ENCODE data around the gene LYPD6.
"Not testable (repeated sequence)": the region's sequence is repeated elsewhere in the genome, so short reads cannot be mapped to it uniquely, and the experiment has no call there.

Gene LYPD6, protein sequence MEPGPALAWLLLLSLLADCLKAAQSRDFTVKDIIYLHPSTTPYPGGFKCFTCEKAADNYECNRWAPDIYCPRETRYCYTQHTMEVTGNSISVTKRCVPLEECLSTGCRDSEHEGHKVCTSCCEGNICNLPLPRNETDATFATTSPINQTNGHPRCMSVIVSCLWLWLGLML

DNA sequence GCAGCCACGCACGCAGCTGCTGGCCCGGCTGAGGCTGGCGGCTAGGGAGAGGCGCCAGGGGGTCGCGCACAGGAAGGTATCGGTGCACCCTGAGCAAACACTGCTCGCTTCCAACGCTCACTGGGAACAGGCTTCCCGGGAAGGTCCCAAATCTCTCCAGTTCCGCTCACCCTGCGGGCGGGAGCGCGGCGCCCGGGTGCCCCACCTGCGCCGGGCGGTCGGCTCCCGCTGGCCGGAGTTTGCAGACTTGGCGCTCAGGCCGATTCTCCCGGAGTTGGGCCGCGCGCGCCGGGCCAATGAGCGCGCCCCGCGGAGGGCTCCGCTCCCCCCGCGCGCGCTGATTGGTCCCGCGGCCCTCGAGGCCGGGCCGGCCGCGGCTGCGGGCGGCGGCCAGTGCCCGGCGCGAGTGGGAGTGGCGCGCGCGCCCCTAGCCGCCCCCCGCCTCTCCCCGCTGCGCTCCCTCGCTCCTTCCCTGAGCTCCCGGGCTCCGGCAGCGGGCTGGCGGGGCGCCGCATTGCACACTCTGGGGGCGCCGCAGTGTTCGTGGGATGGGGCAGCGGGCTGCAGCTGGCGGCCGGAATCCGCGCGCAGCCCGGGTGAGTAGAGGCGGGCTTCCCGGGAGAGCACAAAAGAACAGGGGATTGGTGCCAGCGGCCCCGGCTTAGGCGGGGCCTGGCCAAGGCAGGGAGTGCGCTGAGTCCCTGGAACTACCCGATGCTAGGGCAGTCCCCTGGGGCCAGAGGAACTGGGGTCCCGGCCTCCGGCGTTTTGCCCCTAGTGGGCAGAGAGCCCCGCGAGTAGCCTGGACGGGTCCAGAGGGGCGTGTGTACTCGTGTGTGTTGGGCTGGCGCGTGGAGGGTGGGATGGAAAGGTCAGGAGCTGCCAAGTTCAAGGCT lies at the start of gene LYPD6:
TSS of gene LYPD6 (plus strand) at position 461 of the 896 bp plus-strand sequence. CDS start 107,122 bp downstream, outside the sequence.
- no peak for DNase-seq

DNA sequence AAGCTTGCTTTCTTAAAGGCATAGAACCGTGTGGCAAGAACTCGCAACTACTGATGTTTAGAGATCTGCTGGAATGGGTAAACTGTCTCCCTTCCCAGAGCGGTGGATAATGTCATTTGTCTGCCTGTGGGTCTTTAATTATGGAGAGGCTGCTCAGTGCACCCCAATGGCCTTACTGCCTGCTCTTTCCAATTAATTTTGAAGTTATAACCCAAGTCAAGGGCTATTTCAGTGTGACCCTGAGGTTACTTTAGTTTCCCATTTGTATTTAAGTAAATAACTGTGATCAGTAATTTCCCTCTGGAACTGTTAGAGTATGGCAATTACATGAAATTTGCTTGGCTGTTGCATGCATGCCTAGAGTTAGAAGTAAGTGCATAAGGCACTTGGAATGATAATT lies 48.9 kb upstream of the LYPD6 start:
- DNase-seq: no peak

DNA sequence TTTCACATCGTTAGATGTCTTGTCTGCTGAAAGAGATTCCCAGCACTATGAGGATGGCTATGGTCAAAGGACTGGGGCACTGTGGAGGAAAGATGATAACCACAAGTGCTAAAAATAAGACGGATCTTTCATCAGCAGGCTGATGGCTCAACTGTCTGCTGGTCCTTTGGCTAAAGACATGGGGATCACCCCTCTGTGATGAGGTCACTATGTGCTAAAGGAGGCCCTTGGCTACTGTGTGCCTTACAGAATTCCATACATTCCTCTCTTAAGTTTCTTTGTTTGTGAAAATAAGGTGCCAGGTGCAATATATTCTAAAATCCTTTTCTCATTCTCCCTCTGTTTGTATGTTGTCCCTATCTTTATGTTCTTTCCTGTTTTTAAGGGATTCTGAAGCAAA lies 39.7 kb upstream of the LYPD6 start:
- DNase-seq: no peak

DNA sequence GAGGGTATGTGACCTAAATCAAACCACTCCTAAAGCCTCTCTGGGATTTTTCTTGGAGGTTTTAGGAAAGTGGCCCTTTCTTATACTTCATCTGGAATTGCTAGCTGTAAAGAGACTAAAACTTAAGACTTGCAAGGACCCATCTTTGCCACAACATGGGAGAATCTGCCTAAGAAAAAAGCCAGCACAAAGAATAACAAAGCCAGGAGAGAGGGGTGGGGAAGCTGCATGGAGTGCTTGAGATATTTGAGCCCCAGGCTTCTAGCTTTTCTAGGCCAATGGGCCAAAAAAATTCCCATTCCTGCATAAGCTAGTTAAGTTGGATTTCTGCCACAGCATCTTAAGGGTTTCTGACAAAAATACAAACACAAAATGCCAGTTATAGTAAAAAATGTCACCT lies 38.5 kb upstream of the LYPD6 start:
- no peak for DNase-seq

DNA sequence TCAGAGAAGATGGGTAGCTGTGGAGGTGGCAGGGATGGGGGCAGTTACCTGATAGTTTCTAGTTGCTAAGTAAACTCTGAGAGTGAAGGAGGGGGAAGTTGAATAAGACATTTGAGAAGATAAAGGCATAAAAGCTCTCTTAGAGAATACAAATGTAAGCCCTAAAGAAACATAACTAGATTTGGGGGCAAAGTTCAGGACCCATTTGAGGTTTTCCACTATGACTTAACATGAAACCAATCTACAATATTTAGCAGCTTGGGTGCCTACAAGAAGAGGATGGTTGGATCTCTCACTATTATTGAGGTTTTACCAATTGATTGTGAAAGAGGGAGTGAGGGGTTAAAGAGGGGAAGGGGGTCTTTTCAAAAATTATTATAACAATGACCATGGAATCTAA lies 34.4 kb upstream of the LYPD6 start:
- DNase-seq: no peak

DNA sequence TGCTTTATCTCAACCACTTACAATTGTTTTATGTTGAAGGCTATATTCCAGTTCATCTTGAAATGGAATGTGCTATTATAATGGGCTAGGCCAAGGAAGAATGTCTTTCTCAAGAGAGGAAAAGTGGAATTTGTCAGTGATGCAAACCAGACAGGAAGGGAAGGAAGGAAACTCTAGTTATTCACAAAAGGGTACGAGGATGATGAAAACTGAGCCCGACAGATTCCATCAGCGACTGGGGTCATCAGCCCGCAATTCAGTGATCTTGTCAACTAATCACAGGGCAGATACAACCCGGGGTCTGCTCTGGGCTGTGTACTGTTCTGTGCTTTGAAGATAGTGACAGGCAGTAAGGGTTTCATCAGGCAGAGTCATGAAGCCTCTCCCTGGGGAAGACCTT lies 23.4 kb upstream of the LYPD6 start:
- no peak for DNase-seq

DNA sequence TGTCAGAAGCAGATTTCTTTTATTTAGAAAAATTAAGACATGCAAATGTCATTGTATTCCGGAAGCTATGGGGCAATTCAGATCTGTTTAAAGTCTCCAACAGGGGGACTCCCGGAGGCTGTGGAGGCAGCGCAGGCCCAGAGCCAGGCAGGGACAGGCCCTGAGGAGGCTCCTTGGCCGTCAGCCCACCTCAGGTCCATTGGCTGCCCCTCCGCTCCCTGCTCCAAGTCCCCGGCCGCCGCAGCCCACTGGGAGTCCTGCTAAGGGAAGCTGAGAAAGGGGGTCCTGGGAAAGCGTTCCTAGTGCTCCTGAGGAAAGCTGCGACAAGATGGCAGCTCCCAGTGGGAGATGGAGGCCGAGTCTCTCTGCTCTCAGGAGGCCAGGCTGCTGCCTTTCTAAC lies 20.0 kb upstream of the LYPD6 start:
- DNase-seq: no peak

DNA sequence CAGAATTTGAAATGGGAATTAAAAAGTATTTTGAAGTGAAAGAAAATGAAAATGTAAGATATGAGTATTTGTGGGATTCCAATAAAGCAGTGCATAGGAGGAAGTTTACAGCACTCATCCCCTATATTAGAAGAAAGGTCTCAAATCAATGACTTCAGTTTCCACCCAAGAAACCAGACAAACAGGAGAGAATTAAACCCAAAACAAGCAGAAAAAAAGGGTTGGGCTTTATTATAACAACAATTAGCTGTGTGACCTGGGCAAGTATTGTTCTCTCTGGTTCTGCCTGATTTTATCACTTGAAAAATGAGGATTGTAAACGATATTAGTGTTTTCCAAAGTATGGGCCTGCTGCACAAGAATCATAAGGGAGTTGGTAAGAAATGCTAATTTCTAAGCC lies 18.3 kb upstream of the LYPD6 start:
- no peak for DNase-seq

DNA sequence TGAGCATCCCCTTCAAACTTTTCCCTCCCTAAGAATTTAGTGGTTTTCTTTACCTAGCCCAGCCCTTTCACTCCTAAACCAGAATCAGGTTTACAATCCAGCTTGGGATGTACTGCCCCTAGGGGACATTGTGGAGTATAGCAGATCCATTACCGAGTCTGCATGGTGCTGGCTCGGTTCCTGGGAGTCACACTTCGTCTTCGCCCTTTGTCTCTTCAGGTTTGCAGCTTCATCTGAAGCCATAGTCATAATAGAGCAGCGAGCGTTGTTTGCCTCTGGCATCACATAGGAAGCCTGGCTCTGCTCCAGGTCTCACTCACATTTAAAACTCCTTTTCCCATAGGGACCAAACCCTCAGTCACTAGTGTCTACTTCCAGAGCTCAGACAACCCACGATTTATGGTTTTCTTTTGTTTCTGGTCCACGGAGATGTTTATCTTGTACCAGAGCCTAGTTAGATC lies 16.8 kb upstream of the LYPD6 start:
- DNase-seq: no peak

DNA sequence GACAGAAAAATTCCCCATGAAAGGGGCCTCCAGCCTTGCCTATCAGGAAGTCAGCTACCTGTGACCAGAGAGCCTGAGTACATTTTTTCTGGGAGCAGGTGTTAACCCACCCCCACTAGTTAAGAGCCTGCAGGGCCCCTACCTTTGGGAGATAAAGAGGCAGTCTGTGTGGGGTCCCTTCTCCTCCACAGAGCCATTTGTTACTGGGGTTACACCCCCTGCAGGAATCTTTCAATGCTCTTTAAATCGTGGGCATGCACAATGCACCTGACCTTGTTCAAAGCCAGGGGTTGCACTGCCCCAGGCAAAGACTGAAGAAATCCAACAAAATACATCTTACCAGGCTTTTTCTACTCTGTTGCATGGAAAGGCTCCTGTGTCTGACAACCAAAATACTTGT lies 15.7 kb upstream of the LYPD6 start:
- DNase-seq: no peak

DNA sequence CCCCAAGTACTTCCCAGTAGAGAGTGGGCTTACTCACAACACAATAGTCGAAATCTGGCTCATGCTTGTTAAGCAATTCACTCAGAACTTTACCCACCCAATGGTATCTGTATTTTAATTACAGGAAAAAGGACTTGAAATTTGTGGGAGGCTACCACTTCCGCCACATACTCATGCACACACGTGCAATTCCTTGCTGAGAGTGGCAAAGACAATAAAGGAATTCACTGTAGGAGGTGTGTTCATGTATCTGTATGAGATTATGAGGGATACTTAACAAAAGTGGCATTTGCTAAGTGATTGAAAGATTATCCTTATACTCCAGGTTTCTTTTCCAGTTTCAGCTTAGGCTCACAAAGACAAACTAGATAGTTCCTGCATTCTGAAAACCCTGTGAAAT lies 14.9 kb upstream of the LYPD6 start:
- no peak for DNase-seq

DNA sequence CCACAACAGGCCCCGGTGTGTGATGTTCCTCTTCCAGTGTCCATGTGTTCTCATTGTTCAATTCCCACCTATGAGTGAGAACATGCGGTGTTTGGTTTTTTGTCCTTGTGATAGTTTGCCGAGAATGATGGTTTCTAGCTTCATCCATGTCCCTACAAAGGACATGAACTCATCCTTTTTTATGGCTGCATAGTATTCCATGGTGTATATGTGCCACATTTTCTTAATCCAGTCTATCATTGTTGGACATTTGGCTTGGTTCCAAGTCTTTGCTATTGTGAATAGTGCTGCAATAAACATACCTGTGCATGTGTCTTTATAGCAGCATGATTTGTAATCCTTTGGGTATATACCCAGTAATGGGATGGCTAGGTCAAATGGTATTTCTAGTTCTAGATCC lies 11.8 kb upstream of the LYPD6 start:
- DNase-seq: not testable (repeated sequence)

DNA sequence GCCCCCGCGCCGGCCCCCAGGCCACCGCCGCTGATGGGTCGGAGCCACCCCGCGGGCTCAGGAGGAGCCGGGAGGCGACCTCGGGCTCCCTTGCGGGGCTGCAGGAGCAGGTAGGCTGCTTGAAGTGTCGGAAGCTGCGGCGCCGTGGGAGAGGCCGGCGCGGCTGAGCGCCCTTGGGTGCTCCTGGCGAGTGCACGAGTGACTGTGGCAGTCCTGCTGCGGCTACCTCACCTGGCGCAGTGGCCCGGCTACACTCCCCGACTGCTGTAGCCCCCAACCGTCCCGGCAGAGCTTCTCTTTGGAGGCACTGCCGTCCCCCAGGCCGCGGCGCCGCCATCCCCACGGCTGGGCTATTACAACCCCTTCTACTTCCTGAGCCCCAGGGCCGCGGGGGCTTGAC lies 10.0 kb upstream of the LYPD6 start:
- DNase-seq: no peak

DNA sequence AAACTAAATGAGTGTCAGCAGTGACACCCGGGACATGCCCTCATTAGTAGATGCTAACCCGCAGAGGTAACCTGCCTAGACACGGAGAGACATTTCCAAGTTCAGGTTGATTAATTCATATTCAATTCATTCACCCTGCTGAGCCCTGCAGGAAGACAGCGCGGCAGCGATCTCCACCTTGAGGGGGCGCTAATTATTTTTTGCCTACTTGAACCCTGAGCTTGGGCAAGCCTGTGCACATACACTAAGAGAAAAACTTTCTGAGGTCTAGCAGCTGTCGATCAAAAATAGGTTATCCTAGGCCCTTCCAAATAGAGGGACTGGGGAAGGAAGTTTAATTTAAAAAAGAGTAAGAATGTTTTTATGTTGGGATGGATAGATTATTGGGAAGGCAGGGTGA lies 1.3 kb upstream of the LYPD6 start:
- no peak for DNase-seq

DNA sequence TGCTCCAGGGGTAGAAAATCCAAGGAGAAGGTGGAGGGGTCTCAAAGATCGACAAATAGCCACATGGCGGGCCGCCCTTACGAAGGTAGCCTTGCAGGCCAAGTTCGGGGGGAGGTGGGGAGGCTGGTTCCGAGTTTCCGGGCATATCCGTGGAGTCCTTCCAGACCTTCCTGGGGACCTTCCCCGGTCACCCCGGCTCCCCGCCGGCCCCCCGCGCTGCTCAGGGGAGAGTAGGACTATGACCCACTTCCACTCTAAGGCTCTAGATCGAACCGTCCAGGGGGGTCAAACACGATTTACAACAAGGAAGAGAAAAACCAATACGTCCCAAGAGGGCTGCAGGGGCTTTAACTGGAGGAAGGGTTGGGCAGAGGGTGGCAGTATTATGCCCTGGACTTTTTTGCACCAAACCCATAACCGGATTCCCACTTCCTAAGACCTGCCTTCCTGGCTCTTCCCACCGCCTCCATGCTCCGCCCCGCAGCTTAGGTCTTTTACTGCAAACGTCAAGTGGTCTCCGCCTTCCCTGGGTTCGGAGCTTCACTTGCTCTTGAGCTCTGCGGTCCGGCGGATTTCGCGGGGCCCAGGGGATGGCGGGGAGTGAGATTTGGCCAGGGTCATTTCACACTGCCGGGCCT lies 779 bp upstream of the LYPD6 start:
- DNase-seq: no peak

DNA sequence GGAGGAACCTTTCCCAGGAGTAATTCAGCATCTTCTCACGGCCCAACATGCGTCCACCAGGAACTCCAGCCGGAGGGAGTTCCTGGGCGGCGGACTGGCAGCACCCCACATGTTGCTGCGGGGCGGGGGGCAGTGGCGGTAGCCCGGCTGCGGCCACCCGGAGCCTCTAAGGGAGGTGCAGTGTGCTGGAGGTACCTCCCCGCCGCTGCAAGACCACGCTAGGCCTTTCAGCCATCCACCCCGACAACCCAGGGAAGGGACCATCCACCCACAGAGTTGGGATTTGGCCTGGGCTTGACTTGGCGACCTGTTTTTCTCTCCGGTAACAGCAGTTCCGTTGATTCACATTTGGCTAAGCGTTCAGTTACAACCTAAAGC lies 625 bp downstream of the LYPD6 start:
- no peak for DNase-seq

DNA sequence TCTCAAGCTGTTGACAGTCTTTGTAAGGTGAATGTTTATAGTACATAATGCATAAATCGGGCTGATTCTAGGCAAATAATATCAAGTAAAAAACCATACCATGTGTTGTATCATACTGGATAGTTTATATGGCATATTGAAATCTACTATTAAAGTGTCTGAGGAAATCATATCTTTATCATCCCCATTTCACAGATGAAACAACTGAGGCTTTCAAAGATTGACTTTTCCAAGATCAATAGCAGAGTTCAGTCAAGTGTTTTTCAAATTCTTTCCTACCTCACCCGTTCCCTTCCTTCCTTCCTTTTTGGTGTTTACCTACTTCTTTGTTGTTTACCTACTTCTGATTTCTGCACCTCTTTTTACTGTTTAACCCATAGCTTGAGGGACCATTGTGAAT lies 2.0 kb downstream of the LYPD6 start:
- no peak for DNase-seq

DNA sequence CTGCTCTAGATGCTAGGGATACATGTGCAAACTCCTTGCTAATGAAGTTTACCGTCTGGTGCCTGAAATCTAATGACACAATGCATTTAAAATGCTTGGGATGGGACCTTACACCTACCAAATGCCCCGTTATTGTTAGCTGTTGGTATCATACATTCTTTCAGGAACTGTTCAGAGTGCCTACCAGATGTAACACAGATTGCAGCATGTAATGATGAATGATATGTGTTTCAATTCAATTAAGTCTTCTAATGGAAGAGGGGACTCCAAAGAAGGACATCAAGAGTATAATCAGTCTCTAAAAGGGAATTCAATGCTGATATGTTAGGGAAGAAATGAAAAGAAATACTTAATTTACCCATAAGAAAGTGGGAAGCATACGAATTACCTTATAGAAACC lies 3.2 kb downstream of the LYPD6 start:
- DNase-seq: no peak

DNA sequence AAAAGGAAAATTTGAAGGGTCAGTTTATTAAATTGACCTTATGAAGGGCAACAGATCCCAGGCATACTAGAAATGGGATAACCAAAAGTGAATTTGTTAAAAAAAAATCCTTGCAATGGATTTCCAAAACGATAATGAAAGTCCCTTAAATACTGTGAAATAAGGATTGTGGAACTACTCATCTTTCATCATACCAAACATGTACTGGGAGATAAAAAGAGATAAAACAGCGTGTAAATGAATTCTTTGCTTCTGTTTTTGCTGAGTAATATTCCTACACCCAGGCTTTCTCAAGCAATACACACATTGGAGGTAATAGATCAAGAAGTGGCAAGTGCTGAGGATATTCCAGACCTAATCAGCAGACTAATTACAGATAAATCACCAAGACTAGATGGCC lies 3.8 kb downstream of the LYPD6 start:
- DNase-seq: no peak

DNA sequence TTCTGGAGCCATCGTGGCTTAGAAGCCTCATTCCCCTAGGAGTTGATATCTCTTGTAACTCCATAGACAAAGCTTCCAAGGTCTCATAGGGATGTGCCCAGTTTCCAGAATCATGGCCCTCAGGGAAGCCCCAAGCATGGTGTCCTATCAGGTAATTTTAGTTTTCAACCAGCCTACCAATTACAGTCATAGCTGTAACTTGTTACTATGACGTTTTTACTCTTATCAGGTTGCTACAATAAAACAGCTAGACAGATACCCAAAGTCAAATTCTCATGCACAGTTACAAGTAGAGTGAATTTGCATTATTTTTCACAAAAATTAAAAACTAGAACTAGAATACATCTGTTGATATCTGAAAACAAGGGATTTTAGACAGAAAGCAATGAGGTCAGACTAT lies 8.9 kb downstream of the LYPD6 start:
- DNase-seq: no peak

DNA sequence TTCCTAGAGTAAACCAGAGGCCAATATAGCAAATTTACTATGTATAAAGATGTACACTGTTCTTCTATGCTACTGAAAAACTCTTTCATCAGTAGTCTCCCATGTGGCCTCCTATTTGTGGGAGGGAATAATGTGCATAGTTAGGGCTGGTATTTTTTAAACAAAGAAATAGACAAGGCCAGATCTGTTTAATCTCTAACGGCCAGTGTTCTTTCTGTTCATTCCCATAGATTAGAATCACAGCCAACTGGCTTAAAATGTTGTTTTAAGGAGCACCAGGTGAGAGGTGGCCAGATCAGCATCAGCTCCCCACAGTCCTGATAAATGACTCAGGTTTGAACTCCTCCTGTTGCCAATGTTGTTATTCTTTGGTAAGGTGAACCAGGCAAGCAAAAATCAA lies 12.1 kb downstream of the LYPD6 start:
- no peak for DNase-seq

DNA sequence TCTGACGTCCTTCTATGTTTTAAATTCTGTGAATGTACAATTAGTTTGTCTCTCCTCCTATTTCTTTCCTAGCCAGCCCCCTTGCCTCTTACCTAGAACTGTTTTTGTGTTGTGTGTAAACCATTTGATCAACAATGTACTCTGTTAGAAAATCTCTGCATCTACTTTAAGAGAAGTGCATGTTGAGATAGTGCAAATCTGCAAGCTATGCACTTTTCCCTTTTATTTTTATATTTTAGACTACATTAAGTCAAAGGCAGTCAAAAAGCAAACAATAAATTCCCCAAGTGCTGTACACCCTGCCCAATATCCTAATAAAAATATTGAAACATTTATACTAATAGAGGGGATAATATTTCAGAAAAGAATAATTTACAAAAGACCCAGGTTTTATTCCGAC lies 13.7 kb downstream of the LYPD6 start:
- DNase-seq: no peak

DNA sequence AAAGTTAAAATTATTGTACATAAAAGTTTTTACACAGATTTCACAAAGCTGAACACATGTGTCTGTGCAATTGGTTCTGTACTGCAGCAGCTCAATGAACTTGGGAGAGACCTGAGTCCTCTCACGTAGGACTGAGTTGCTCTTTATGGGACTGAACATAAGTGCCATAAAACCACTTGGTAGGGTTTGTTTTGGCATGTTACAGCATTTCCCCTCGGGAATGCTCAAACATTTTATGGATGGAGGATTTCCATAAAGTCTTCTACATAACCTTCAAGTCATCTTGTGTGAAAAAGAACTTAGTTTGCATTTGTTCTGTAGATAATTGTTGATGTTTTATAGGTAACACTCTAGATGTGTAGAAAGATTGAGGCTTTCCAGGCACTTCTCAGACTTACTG lies 15.9 kb downstream of the LYPD6 start:
- DNase-seq: no peak

DNA sequence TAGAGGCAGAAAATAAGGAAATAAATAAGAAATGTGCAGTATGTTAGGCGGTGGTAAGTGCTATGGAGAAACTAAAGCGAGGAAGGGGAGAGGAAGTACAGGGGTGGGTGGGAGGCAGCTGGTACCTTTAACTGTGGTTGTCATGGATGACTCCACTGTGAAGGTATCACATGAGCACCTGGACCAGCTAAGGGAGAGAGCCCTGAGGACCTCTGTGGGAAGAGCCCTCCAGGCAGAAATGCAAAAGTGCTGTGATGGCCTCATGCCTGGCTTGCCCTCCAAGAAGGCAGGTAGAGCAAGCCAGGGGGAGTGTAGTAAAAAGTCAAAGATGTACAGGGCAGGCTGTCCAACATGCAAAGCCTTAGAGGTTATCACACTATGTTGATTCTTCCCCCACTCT lies 17.9 kb downstream of the LYPD6 start:
- no peak for DNase-seq
